ENCODE measurements around the gene LRIT1. TPM values are rescaled to one million over a fixed set of nuclear protein-coding genes. Genes with fewer than 3 reads are reported as not detected.

LRIT1 gene
- total RNA-seq, 1 donor from 2014 or later: not detected

DNA sequence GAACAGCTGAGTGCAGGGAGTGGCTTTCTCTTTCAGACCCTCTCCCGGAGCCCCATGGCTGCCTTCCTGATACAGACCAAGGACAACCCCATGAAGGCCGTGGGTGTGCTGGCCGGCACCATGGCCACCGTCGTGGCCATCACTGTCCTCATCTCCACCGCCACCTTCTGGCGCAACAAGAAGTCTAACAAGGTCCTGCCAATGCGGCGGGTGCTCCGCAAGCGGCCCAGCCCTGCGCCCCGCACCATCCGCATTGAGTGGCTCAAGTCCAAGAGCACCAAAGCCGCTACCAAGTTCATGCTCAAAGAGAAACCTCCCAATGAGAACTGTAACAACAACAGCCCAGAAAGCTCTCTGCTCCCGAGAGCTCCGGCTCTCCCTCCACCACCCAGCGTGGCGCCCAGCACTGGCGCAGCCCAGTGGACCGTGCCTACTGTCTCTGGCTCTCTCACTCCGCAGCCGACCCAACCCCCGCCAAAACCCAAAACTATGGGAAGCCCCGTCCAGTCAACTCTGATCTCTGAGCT lies 27.2 kb downstream of the LRIT1 start:
- no peak for DNase-seq

DNA sequence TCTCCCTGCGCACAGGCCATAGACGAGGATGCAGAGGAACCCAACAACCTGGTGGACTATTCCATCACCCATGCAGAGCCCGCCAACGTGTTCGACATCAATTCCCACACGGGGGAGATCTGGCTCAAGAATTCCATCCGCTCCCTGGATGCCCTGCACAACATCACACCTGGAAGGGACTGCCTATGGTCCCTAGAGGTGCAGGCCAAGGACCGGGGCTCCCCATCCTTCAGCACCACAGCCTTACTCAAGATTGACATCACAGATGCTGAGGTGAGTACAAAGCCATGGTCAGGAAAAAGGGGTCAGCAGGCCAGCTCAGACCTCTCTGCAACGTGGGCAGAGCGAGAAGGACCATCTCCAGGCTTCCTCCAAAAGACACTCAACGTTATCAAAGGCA lies 28.3 kb downstream of the LRIT1 start:
- no peak for DNase-seq

DNA sequence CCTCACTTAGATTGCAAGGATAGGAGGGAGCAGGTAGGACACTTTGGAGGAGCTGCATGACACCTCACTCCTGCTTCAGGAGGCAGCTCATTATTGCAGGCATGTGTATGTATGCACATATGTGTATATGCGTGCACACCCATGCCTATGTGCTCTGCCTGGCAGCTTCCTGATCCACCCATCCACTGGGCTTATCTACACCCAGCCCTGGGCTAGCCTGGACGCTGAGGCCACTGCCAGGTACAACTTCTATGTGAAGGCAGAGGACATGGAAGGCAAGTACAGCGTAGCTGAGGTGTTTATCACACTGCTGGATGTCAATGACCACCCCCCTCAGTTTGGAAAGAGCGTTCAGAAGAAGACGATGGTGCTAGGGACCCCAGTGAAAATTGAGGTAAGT lies 29.3 kb downstream of the LRIT1 start:
- DNase-seq: no peak

DNA sequence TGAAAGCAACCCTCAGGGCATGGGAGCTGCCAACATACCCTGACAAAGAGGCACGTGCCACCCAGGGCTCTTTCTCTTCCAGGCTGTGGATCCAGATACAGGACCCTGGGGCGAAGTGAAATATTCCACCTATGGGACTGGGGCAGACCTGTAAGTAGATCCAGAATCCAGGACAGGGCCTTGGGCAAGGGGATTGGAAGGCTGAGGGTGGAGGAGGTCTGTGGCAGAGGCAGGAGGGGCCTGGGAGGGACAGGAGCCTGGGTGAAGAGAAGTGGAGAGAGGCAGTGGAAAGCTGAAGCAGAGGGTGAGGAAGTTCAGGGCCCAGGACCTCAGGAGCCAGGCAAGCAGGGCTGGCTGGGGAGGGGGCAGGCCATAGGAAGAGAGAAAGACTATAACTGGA lies 29.8 kb downstream of the LRIT1 start:
- no peak for DNase-seq

DNA sequence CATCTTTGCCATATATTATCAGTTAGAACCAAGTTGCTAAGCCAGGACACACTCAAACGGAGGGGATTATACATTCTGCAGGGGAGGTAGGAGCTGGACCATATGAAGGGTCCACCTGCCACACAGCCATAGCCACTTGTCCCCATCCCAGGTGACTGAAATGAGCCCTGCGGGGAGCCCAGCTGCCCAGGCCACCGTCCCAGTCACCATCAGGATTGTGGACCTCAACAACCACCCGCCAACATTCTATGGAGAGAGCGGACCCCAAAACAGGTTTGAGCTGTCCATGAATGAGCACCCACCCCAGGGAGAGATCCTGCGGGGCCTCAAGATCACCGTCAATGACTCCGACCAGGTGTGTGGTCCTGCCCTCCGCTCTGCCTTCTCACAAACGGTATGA lies 33.3 kb downstream of the LRIT1 start:
- DNase-seq: no peak

DNA sequence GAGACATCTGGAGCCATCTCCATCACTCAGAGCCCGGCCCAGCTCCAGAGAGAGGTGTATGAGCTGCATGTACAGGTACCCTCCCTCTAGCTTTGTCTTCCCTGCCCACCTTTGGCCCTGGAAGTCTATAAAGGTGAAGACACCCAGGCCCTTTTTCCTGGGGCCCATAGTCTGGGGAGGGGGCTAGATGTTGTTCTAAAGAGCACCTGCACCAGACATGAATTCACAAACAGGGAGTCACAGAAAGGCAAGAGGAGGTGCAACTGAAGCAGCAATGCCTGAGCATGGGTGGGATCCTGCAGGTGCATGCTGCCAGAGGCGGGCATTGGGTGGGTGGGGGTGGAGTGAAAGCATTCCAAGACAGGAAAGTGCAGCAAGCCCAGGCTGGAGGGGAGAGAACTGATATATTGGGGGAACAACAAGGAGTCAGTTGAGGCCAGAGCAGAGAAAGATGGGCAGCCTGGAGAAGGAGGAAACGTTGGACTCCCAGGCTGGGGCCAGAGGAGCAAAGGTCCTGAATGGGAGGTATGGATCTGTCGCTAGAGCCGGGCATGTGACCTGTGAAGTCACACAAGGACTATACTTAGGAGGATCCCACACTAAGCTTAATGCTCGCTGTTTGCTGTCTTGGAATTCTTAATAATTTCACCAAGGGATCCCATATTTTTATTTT lies 35.4 kb downstream of the LRIT1 start:
- no peak for DNase-seq

DNA sequence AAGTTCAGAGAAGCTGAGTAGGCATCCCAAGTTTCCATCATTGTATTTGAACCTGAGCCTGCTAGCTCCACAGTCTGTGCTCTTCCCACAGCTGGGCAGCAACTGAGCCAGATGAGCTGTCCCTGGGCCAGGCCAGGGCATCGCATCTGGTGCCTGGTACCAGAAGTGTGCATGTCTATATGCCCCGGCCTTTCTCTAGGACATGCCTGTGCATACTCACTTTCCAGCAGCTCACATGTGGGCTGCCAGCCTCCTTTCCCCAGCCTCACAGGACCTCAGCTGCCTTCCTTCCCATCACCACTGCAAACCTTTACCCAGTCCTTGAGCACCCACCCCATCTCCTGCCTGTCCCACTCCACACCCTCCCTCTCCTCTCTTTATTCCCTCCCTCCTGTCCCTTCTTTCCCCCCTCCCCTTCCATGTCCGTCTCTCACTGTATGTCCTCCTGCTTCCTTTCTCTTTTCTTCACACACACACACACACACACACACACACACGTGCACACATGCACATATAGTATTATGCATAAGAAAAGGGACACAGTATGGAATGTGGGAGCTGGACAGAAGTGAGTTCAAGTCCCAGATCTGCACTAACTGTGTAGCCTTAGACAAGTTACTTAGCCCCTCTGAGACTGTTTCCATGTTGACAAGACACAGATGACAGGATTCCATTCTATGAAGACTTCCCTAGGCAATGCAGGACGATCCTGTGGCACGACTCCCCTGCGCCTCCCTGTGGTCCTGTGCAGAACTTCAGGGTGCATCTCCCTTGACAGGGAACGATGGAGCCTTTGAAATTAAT lies 36.1 kb downstream of the LRIT1 start:
- peak; percentile 50 for DNase-seq

DNA sequence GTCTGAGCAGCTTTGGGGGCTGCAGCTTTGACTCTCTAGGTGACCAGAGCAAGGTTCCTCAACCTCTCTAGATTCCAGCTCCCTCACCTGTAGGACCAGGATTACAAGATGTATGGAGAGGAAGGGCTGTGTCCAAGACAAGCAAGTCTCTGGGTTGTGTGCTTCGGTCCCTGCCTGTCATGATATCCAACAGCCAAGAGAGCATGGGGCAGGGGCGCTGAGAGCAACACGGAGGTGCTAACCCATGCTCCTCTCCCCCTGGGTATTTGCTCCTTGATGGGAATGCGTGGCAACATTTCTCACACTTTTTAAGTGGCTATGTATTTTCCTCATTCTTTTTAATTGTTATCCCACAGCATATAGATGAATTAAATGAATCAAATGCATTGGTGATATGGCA lies 36.7 kb downstream of the LRIT1 start:
- no peak for DNase-seq

DNA sequence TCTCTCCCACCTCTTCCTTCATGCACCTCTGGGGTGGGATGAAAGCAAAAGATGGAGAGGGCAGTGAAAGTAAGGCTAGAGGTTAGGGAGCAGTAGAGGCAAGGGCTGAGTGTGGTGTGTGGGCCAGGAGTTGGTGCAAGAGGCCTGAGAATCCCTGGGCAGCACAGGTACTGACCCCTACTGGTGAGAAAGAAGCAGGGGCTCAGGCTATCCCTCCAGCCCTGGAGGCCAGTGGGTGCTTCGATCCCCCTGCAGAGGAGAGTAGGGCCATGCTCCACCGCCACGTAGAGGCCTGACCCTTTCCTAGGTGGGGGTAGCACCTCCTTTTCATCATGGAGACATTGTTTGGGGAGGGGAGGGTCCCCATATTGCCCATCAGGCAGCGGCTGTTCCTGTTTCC lies 37.2 kb downstream of the LRIT1 start:
- no peak for DNase-seq

DNA sequence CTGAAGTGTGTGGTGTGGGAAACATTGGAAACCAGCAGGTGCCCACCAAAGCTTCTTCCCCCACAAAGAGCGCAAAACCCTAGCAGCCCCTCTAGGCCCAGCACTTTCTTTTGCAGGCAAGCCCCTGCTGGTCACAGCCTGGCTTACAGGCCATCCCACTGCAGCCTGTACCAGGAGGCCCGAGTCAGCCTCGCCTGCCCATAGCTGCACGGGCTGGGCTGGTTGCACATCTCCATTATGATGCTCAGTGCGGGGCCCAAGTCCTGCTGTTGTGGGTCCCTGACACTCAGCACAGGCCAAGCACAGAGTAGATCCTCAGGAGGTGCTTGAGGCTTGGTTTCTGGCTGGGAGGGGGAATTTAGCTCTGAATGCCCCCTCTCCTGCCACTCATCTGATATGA lies 39.0 kb downstream of the LRIT1 start:
- no peak for DNase-seq

DNA sequence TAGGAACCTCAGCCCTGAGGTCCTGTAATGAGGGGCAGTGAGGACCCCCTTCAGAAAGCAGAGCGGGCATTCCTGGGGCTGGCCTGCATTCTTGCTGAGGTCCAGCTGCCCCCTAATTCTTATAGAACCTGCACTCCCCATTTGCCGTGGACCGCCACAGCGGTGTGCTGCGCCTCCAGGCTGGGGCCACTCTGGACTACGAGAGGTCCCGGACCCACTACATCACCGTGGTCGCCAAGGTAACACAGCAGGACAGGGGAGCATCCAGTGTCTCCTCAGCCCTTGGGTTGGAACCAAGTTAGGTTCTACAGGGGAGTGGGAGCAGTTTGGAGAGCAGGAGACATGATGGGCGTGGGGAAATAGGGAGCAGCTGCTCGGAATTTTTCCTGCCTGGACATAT lies 39.7 kb downstream of the LRIT1 start:
- no peak for DNase-seq

DNA sequence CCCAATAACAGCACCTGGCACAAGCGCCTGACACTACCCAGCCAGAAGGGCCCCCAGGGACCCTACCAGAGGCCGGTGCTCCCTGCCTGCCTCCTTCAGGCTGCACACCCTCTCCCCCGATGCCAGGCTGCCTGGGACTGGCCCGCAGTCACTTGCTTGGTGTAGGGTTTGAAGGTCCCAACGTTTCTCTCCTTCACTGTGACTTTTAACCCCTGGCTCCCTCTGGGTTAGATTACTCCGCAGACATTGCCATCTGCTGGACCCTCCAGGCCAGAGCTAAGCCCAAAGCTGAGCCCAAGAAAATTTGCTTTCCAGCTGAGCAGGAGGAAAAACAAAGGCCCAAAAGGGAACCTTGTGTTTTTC lies 40.1 kb downstream of the LRIT1 start:
- no peak for DNase-seq

DNA sequence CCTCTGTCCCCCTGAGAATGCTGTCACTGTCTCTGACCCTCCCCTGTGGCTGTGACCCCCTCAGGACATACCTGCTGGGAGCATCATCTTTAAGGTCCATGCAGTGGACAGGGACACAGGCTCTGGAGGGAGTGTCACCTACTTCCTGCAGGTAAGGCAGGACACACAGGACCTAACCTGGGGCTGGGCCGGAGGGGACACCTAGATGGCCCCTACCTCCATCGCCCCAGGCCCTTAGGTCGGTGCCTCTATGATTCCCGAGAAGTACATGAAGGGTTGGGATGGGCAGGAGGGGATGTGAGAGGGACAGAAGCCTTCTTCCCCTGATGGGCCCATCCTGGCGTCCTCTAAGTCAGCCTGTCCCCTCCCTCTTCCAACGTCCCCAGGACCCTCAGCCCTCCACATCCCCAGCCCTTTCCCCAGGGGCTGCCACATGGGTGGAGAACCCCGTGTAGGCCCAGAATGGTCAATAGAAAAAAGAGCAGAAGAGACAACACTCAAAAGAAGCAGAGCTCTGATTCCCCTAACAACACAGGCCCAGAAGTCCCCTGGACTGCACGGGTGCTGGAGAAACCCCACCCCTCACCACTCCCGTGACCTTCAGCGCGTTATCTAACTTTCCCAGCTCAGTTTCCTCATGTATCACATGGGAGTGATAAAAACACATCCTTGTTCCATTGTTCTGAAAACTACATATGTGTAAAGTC lies 40.7 kb downstream of the LRIT1 start:
- no peak for DNase-seq

DNA sequence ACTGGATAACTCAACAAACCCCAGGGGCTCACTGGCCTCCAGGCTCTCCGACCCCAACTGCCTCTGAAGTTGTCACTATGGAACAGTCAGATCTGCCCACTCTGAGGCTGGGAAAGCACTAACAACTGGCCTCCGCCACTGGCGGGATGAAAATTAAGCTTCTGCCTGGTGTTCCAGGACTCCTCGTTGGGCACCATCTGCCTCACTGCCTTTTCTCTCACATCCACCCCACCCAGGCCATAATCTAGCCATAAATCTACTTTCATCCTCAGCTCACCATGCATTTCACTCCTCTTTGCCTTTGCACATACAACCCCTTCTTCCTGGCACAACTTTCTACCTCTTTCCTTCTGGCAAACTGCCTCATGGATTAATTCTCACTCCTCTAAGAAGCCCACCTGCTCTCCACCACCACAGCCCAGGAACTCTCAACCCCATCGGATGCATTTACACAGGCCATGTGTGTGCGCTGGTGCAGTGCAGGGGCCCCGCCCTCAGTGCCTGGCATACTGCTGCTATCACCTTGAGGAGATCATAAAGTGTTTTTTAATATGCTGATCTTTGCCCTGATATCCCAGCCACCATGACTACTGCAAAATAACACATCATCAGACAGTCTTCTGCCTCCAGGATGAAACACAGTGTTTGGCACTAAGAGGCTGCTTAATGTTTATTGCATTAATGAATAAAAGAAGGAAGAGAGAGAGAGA lies 43.0 kb downstream of the LRIT1 start:
- DNase-seq: no peak

DNA sequence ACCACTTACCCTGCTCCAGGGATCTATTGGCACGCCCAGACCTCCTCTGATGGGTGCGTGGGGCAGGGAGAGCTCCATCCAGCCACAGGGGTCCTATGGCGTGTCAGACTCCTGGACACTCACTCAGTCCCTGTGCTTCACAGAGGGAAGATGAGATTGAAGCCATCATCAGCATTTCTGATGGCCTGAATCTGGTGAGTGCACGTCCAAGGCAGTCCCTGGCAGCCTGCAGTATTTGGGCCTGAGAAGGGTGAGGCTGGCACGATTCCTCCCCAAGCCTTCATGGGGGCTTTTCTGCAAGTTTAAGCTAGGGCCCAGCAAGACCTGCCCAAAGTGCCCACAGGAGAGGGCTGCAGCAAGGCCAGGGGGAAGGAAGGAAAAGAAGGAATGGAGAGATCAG lies 43.7 kb downstream of the LRIT1 start:
- DNase-seq: no peak

DNA sequence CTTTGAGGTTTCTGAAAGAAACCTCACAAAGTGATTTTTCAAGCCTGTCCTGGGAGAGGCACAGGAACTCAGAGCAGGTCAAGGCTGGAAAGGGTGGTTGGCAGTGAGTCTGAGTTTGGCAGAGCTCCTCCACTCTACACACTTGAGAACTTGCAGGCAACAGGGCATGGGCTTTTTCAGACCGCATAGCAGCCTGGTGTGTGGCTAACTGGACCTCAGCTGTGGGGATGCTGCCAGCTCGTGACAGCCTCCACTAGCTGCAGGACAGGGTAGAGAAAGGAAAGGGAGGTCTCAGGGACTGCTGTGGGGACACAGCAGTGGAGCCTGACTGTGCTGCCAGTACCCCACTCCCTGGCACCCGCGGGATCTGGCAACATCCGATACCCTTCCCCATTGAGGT lies 44.4 kb downstream of the LRIT1 start:
- peak; percentile 10 for DNase-seq

DNA sequence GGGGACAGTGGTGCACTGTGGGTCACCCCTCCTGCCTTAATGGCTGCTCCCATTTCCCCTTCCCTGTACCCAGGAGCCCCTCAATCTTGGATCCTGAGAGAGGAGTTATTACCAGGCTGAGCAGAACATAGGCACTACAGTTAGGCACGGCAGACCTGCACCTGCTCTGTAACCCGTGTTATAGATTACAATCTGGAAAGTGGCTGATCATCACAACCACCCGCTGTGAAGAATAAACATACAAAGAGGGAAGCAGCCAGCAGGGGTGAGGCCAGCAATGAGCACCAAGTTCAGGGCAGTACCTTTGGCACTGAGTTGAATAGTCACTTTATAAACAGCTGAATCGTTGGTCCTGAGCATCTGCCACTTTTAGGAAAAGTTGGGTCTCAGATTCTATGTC lies 45.3 kb downstream of the LRIT1 start:
- DNase-seq: no peak

DNA sequence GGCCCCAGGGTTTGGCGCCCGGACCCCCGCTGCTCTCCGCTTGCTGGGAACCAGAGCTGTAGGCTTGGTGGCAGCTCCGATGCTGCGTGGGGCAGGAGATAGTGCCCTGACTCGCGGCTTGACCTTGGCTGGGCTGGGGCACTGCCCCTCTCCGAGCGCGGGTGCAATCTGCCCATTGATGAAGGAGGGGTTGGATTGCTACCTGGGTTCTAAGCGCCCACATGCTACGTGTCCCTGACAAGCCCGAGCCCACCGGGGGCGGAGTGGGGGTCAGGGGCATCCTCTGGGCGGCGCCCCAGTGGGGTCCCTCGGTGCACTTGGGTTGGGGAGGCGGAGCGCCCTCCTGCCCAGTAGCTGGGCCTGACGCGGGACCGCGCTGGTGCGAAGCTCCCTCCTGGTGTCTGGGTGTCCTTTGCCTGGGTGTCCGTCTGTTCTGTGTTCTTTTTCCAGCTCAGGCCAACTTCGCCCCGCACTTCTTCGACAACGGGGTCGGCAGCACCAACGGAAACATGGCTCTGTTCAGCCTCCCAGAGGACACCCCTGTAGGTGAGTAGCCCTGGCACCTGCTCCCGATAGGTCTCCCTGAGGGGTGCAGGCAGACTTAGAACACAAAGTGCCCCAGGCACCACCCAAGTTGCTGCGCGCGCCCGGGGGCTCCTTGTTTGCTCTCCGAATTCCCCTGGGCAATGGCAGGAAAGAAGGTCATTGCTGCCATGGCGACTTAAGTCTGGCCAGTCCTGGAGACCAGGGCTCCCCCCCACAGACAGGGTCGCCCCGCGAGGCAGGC lies 46.1 kb downstream of the LRIT1 start:
- no peak for DNase-seq

DNA sequence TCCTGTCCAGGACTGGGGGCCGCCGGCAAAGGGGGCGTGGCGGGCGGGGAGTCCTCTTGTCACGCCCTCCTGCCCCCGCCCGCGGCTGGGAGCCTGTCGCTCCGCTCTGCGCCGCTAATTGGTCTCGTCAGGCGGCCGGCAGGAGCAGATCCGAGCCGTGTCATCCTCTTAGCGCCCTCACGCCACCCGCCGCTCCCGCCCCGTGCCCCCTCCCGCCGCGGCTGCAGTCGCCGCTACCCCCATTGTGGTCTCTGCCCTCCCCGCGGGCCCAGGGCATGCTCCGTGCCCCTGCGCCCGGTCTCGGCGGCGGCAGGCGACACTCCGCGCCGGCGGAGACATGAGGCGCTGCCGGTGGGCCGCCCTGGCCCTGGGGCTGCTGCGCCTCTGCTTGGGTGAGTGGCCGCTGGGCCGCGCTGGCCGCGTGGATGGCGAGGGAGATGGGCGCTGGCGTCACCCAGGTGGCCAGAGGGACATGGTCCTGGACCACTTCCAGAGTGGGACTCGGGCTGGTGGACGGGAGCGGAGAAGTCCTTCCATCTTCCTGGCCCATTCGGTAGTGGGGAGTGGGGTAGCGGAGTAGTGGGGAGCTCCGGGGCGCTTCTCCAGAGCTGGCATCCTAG lies 46.8 kb downstream of the LRIT1 start, which contains the start of gene CDHR1:
CDHR1 (plus strand) TSS at position 114 of the 620 bp plus-strand sequence; CDS start at position 338, 224 bp downstream.
- peak; percentile 32 for DNase-seq

DNA sequence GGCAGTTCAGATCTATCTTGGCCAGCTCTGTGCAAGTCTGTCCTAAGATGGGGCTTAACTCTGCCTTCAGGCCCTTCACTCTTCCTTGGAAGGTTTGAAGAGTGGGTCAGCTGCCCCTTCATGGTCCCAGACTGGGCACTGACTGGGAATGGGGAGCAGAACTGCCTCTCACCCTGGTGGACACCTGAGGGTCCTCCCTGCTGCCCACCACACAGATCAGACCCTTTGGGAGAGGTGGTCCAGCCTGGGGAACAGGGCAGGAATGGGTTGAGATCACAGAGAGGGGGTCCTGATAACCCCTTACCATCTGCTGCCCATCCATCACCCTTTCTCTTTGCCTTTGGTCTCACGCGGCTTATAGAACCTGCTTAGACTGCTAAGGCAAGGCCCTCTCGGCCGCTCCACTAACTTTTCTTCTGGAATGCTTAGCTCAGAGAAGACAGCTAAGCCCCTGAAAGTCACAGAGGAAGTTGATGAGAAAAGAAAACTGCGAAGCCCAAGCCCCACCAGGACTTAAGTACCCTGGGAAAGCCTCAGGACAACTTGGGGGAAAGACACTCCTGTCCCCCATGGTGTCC lies 47.4 kb downstream of the LRIT1 start:
- DNase-seq: no peak

DNA sequence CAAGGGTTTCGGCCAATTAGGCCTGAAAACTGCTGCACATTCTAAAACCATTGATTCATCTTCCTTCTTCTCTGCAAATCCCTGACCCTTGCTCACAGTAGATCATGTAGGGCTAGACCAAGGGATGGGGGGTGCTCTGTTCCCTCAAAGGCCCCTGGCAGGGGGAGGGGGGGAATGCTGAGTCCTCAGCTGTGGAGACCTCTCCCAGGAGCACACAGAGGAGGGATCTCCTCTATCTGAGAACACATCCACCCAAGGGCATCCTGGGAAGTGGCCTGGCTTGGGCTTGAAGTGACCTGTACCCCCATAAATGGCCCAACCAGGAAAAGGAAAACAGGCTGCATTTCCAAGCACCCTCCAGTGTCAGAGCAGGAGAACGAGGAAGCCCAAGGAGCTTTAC lies 48.0 kb downstream of the LRIT1 start:
- DNase-seq: no peak

Measured in tongue (tissue), 2 donors.